Measurements from ENCODE around the gene CATSPERD. TPM values are rescaled to one million over a fixed set of nuclear protein-coding genes. Genes with fewer than 3 reads are reported as not detected.

CATSPERD gene
- polyA plus RNA-seq, 3 donors, result not detected

DNA sequence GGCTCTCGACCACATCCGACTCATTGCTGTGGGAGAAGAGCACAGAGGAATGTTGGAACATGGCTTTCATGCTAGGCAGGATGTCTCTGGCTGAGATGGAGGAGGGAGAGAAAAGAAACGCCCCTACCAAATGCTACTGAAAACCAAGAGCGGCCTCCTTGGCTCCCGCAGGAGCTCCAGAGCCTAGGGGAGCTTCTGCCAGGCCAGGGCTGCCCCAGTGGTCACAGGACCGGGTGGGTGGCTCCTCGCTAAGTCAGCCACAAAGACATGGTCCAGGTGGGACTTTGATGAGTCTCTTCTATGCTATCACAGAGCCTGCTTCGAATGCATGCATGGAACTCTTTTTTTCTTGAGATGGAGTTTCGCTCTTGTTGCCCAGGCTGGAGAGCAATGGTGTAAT lies 7.2 kb upstream of the CATSPERD start:
- H3K79me2 ChIP-seq (ENCODE audit: insufficient read depth, low read length), result peaks cover 33% of the 10 kb centered on the region
- 98% methylated on average over 5 of the region's 9 CpGs for WGBS (ENCODE audit: insufficient coverage)
- peaks cover 43 to 76% of the 10 kb centered on the region in 2 donors for H3K36me3 Mint-ChIP-seq

DNA sequence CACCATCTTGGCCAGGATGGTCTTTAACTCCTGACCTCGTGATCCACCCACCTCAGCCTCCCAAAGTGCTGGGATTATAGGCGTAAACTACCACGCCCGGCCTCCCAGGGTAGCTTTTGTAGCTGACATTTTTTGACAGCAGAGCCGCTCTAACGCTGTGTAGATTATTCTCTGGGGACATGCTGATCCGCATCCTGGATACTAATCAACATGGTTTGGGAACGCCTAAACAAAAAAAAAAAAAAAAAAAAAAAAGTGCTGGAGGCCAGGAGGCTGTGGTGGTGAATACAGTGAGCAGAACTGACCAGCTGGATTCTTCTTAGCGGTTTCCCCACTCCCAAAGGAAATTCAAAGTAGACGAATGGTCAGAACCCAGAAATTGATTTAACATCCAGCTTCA lies 5.6 kb upstream of the CATSPERD start:
- Histone ChIP-seq H3K36me3 (replicated peaks in 1 of 2; ENCODE audit: control insufficient read depth in 1 of 2, insufficient read depth in 2 of 2, low read length in 2 of 2) (peaks cover 42 to 46% of the 10 kb centered on the region in 2 donors), H3K4me2 (replicated peaks; ENCODE audit: extremely low read depth, low read length, poor library complexity, severe bottlenecking) (no peak overlapping the region), H2AFZ (ENCODE audit: insufficient read depth, low read depth, low read length, poor library complexity, severe bottlenecking) (no peak overlapping the region), H3K27me3 (ENCODE audit: control insufficient read depth in 2 of 2, insufficient read depth in 2 of 2, low read length in 2 of 2) (no peaks in the 10 kb centered on the region), H3K4me3 (replicated peaks in 1 of 3; ENCODE audit: low read depth in 2 of 3, low read length in 3 of 3) (no peak overlapping the region), H3K9me3 (replicated peaks in 1 of 2; ENCODE audit: control insufficient read depth in 1 of 2, insufficient read depth in 1 of 2, low read length in 2 of 2) (no peaks in the 10 kb centered on the region), H4K20me1 (ENCODE audit: insufficient read depth, low read length) (peaks cover 29% of the 10 kb centered on the region), H3K27ac (ENCODE audit: low read depth in 1 of 2, low read length in 2 of 2) (no peak overlapping the region), H3K79me2 (ENCODE audit: insufficient read depth, low read length) (peaks cover 49% of the 10 kb centered on the region), H3K4me1 (ENCODE audit: control insufficient read depth in 1 of 2, insufficient read depth in 2 of 2, low read length in 2 of 2) (peaks cover 15 to 20% of the 10 kb centered on the region in 2 donors), H3K9ac (ENCODE audit: insufficient read depth, low read length, poor library complexity, severe bottlenecking) (no peak overlapping the region)
- H3K4me1 Mint-ChIP-seq, result peaks cover 20% of the 10 kb centered on the region
- TF ChIP-seq, protein P1, sequence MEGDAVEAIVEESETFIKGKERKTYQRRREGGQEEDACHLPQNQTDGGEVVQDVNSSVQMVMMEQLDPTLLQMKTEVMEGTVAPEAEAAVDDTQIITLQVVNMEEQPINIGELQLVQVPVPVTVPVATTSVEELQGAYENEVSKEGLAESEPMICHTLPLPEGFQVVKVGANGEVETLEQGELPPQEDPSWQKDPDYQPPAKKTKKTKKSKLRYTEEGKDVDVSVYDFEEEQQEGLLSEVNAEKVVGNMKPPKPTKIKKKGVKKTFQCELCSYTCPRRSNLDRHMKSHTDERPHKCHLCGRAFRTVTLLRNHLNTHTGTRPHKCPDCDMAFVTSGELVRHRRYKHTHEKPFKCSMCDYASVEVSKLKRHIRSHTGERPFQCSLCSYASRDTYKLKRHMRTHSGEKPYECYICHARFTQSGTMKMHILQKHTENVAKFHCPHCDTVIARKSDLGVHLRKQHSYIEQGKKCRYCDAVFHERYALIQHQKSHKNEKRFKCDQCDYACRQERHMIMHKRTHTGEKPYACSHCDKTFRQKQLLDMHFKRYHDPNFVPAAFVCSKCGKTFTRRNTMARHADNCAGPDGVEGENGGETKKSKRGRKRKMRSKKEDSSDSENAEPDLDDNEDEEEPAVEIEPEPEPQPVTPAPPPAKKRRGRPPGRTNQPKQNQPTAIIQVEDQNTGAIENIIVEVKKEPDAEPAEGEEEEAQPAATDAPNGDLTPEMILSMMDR (IDR thresholded peaks at IDR 0.05), result no peak
- no peak for DNase-seq
- 100% methylated on average over 2 of the region's 10 CpGs for WGBS (ENCODE audit: insufficient coverage)
- peaks cover 0 to 3% (median 0%) of the 10 kb centered on the region in 7 donors for H3K9me3 Mint-ChIP-seq
- intact Hi-C loops (cut with micrococcal nuclease), result no loop called here
- H3K4me3 Mint-ChIP-seq, result no peak overlapping the region
- H3K27me3 Mint-ChIP-seq (ENCODE audit: low read depth in 3 of 3), result peaks cover 0 to 3% (median 2%) of the 10 kb centered on the region in 3 donors
- peaks cover 38 to 60% of the 10 kb centered on the region in 2 donors for H3K36me3 Mint-ChIP-seq
- H3K27ac Mint-ChIP-seq, result peak overlapping the region in 1 of 7 donors; percentile 32

More for the DNA sequence above, 7.2 kb upstream of the CATSPERD start:
- Mint-ChIP-seq H3K27me3 (ENCODE audit: low read depth in 3 of 3) (peaks cover 0 to 3% (median 0%) of the 10 kb centered on the region in 3 donors), H3K27ac (peak overlapping the region in 2 of 7 donors; percentile 0 to 28), H3K4me3 (no peak overlapping the region), H3K9me3 (no peaks in the 10 kb centered on the region), H3K4me1 (peaks cover 9% of the 10 kb centered on the region)
- no peak overlapping the region for H2AFZ ChIP-seq (ENCODE audit: insufficient read depth, low read depth, low read length, poor library complexity, severe bottlenecking)
- TF ChIP-seq, protein P1 (IDR thresholded peaks at IDR 0.05), result no peak
- H3K9me3 ChIP-seq (replicated peaks in 1 of 2; ENCODE audit: control insufficient read depth in 1 of 2, insufficient read depth in 1 of 2, low read length in 2 of 2), result no peaks in the 10 kb centered on the region
- H3K36me3 ChIP-seq (replicated peaks in 1 of 2; ENCODE audit: control insufficient read depth in 1 of 2, insufficient read depth in 2 of 2, low read length in 2 of 2), result peaks cover 55% of the 10 kb centered on the region in 2 donors
- no peaks in the 10 kb centered on the region for H3K27me3 ChIP-seq (ENCODE audit: control insufficient read depth in 2 of 2, insufficient read depth in 2 of 2, low read length in 2 of 2)
- H3K4me1 ChIP-seq (ENCODE audit: control insufficient read depth in 1 of 2, insufficient read depth in 2 of 2, low read length in 2 of 2), result peaks cover 2 to 4% of the 10 kb centered on the region in 2 donors
- intact Hi-C loops (cut with micrococcal nuclease), result no loop called here
- H4K20me1 ChIP-seq (ENCODE audit: insufficient read depth, low read length), result peaks cover 27% of the 10 kb centered on the region
- no peak for DNase-seq
- H3K4me2 ChIP-seq (replicated peaks; ENCODE audit: extremely low read depth, low read length, poor library complexity, severe bottlenecking), result no peak overlapping the region
- no peak overlapping the region for H3K27ac ChIP-seq (ENCODE audit: low read depth in 1 of 2, low read length in 2 of 2)
- no peak overlapping the region for H3K9ac ChIP-seq (ENCODE audit: insufficient read depth, low read length, poor library complexity, severe bottlenecking)
- H3K4me3 ChIP-seq (replicated peaks in 1 of 3; ENCODE audit: low read depth in 2 of 3, low read length in 3 of 3), result no peak overlapping the region
